Upper lobe of right lung (tissue), 1 donor: ENCODE data around the gene RIOX2. TPM values are rescaled to one million over a fixed set of nuclear protein-coding genes. Genes with fewer than 3 reads are reported as not detected.

Experiments used
- ATAC-seq: fragments of 200-7000 bp; cut with Tn5 transposase; one replicate; pipeline ENCODE4 v1.9.1; 2020; ENCODE audit warnings: mild to moderate bottlenecking, moderate library complexity
- DNase-seq: peaks from one replicate; pipeline ENCODE4 v3.0.0-alpha.2; 2020
- H3K27ac ChIP-seq: fragments of 200-600 bp; one replicate; pipeline ENCODE4 v1.8.0; 2022
- H3K27me3 ChIP-seq: fragments of 200-600 bp; one replicate; pipeline ENCODE4 v1.8.0; 2022; ENCODE audit warnings: mild to moderate bottlenecking
- H3K36me3 ChIP-seq: fragments of 200-600 bp; one replicate; pipeline ENCODE4 v1.8.0; 2022
- H3K4me1 ChIP-seq: fragments of 200-600 bp; one replicate; pipeline ENCODE4 v1.8.0; 2022
- H3K4me3 ChIP-seq: fragments of 200-600 bp; one replicate; pipeline ENCODE4 v1.8.0; 2022; ENCODE audit warnings: mild to moderate bottlenecking
- H3K9me3 ChIP-seq: fragments of 200-600 bp; one replicate; pipeline ENCODE4 v1.8.0; 2022
- intact Hi-C: fragments of 100-400 bp; cut with DNase I; formaldehyde crosslinking; loops from one replicate; pipeline ENCODE4 v1.11.0; 2022
- long read RNA-seq: library from polyadenylated mRNA; unstranded; transcript quantifications from one replicate; pipeline ENCODE4 v2.0.0, GENCODE V29; 2021
- total RNA-seq: library from RNA; stranded (reverse); fragmentation: NEBNext Ultra II Directional; extraction: Animal tissue kit (Norgen Biotek cat#: 25700); gene quantifications from one replicate; pipeline ENCODE4 v1.2.1, GENCODE V29; 2021
- TF ChIP-seq, protein P1 (sequence below): fragments of 200-600 bp; IDR thresholded peaks from one replicate; pipeline ENCODE4 v1.8.0; 2022; ENCODE audit warnings: antibody characterized with exemption
- donor health status: DM: no; HTN: yes; CAD: no; lungs with severe emphysema.

RIOX2 gene
- total RNA-seq: 20.5 TPM
- long read RNA-seq, transcript RIOX2-203 (10 exons, 2,341 nt): major isoform, 21 of 39 reads
- long read RNA-seq, partial matches to known transcripts: 8 of 39 reads
- long read RNA-seq, other reads (novel, unspliced or antisense): 10 of 39 reads

DNA sequence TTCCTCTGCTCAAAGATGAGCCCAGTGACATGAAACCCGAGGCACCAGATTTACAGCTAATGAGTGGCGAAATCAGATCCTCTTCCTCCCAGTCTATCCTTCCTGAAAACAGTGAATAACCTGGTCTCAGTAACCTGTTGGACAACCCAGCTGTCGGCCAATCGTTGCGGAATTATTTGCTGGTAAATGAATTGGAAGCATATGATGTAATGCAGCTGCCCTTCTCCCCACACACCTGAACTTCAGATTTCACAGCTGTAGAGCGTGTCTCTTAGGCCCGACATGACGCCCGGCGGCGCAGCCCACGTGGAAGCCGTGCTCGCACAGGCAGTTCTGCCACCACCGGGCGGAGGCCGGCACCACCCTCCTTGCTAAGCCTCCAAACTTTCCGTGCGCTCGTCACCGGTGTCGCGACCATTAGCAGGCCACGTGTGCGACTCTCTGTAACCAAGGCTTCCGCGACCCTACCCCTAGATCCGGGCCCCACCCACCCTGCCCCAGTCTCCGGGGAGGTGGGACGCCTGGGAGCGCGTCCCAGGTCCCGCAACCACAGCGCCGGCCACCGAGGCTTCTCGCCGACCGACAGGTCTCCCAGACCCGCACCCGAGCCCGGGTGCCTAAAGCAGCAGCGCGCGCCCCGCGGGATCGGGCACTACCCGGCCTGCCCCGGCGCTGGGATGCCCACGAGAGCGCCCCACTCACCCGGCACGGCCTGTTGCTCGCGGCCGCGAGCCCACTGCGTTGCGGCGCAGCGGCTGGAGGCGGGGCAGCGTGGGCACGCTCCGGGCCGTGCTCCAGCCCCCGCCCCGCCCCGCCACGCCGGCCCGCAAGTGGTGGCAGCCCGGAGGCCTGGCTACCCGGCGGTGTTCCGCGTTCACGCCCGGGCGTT, at the start of gene RIOX2:
Gene RIOX2, minus strand, starts transcription at position 753 of the 889 bp plus-strand sequence. CDS start 4,838 bp downstream, outside the sequence.
- peak; percentile 92 for DNase-seq

DNA sequence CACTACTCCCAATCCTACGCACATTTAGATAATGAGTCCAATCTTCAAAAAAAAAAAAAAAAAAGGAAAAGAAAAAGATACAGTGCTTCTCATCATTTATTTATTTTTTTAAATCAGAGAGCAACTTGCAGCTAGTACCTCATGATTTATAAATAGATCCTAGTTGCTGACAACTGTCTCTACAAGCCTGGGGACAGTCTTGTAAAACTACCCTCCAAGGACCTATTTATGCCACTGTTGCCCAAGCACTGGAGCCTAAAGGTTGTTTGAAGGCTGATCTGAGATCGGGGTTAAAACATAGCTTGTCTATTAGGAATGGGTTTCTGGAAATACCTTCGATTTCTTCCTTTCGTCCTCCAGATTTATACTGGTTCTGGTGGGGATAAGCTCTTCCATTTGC, 48.2 kb upstream of the RIOX2 start:
- intact Hi-C loops: loop anchor here (5.0 kb wide), 1 partner anchor 228 kb away; no protein-coding TSS in a partner anchor
- TF ChIP-seq, protein P1, sequence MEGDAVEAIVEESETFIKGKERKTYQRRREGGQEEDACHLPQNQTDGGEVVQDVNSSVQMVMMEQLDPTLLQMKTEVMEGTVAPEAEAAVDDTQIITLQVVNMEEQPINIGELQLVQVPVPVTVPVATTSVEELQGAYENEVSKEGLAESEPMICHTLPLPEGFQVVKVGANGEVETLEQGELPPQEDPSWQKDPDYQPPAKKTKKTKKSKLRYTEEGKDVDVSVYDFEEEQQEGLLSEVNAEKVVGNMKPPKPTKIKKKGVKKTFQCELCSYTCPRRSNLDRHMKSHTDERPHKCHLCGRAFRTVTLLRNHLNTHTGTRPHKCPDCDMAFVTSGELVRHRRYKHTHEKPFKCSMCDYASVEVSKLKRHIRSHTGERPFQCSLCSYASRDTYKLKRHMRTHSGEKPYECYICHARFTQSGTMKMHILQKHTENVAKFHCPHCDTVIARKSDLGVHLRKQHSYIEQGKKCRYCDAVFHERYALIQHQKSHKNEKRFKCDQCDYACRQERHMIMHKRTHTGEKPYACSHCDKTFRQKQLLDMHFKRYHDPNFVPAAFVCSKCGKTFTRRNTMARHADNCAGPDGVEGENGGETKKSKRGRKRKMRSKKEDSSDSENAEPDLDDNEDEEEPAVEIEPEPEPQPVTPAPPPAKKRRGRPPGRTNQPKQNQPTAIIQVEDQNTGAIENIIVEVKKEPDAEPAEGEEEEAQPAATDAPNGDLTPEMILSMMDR: no peak
- DNase-seq (no peak), ATAC-seq (no peak)
- Histone ChIP-seq H3K27ac (no peak overlapping the region), H3K9me3 (no peaks in the 10 kb centered on the region), H3K36me3 (no peaks in the 10 kb centered on the region), H3K4me3 (no peak overlapping the region), H3K27me3 (no peaks in the 10 kb centered on the region), H3K4me1 (no peaks in the 10 kb centered on the region)

More for the DNA sequence above, at the start of gene RIOX2:
- H3K27me3 ChIP-seq: no peaks in the 10 kb centered on the region
- peak; percentile 98 for ATAC-seq
- H3K27ac ChIP-seq: peak within 1 kb of the TSS; percentile 84
- peaks cover 15% of the 10 kb centered on the region for H3K4me1 ChIP-seq
- TF ChIP-seq, protein P1: no peak
- no peaks in the 10 kb centered on the region for H3K9me3 ChIP-seq
- H3K4me3 ChIP-seq: peak within 1 kb of the TSS; percentile 86
- intact Hi-C loops: no loop called here
- peaks cover 4% of the 10 kb centered on the region for H3K36me3 ChIP-seq

- TF ChIP-seq, protein P1: no peak
- no peak for DNase-seq
- Histone ChIP-seq H3K4me3 (no peak overlapping the region), H3K27ac (no peak overlapping the region), H3K4me1 (peaks cover 8% of the 10 kb centered on the region), H3K9me3 (no peaks in the 10 kb centered on the region), H3K27me3 (no peaks in the 10 kb centered on the region), H3K36me3 (no peaks in the 10 kb centered on the region)
- no peak for ATAC-seq
- intact Hi-C loops: no loop called here
Observed at GRCh38 chr3:98018301-98018700, 46.1 kb upstream of the RIOX2 start.

DNA sequence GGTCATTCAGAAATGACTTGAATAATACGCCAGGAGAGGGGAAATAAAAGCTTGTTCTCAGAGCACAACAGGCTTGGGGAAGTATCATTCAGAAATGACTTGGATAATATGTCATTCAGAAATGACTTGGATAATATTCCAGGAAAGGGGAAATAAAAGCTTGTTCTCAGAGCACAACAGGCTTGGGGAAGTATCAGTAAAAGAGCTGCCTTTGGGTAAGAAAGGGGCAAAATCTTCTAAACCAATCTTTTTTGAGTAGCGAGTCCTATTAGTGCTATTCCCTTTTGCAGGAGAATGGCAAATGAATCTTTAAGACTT, 42.0 kb upstream of the RIOX2 start:
- DNase-seq (no peak), ATAC-seq (no peak)
- Histone ChIP-seq H3K4me1 (peaks cover 8% of the 10 kb centered on the region), H3K4me3 (no peak overlapping the region), H3K27me3 (no peaks in the 10 kb centered on the region), H3K9me3 (no peaks in the 10 kb centered on the region), H3K27ac (no peak overlapping the region), H3K36me3 (no peaks in the 10 kb centered on the region)
- TF ChIP-seq, protein P1: no peak
- intact Hi-C loops: no loop called here

- ATAC-seq: no peak
- Histone ChIP-seq H3K27ac (no peak overlapping the region), H3K4me3 (no peak overlapping the region), H3K4me1 (peaks cover 8% of the 10 kb centered on the region), H3K27me3 (no peaks in the 10 kb centered on the region), H3K36me3 (no peaks in the 10 kb centered on the region), H3K9me3 (no peaks in the 10 kb centered on the region)
- TF ChIP-seq, protein P1: no peak
- intact Hi-C loops: no loop called here
- no peak for DNase-seq
Observed at GRCh38 chr3:98013411-98014267, 41.4 kb upstream of the RIOX2 start.
